Endothelial cell of umbilical vein (primary cell): Measurements from ENCODE around the gene RASGRF2.

Experiments
- EZH2 ChIP-seq: IDR thresholded peaks from 2 replicates; pipeline ENCODE4 v1.6.1; 2012; ENCODE audit warnings: borderline replicate concordance, low read depth, mild to moderate bottlenecking, moderate library complexity, low read length, inconsistent platforms; ENCODE audit not compliant: severe bottlenecking
- GATA2 ChIP-seq: IDR thresholded peaks from 2 replicates; pipeline ENCODE4 v1.7.0; 2011; ENCODE audit warnings: low read depth, mild to moderate bottlenecking, moderate library complexity, mixed read lengths, low read length; ENCODE audit not compliant: insufficient read length, insufficient read depth
- JUN ChIP-seq: IDR thresholded peaks from 2 replicates; pipeline ENCODE4 v1.6.1; 2011; ENCODE audit warnings: borderline replicate concordance, low read depth; ENCODE audit not compliant: insufficient read length, insufficient read depth
- MYC ChIP-seq: IDR thresholded peaks from one replicate; pipeline ENCODE4 v1.6.1; 2011; ENCODE audit warnings: mild to moderate bottlenecking, low read depth, low read length
- POLR2A ChIP-seq: IDR thresholded peaks from 2 replicates; pipeline ENCODE4 v1.6.1; 2012; ENCODE audit warnings: low read depth, mild to moderate bottlenecking, control low read depth, low read length
- POLR2AphosphoS5 ChIP-seq: IDR thresholded peaks from 2 replicates; pipeline ENCODE4 v1.6.1; 2012; ENCODE audit warnings: low read depth, mild to moderate bottlenecking, control low read depth, low read length, moderate library complexity; ENCODE audit not compliant: insufficient read depth
- TF ChIP-seq, protein P1 (sequence below), 2 donors: IDR thresholded peaks; 1 replicate in 1 of 2; 2 replicates in 1 of 2; pipeline ENCODE4 v1.5.1; 2011; ENCODE audit warnings: low read length in 2 of 2, mild to moderate bottlenecking in 2 of 2, moderate library complexity in 2 of 2, control low read depth in 1 of 2, inconsistent platforms in 1 of 2, low read depth in 1 of 2; ENCODE audit not compliant: insufficient read depth in 1 of 2; ENCODE audit errors: extremely low read depth in 1 of 2
- TF ChIP-seq, protein P2 (sequence below): IDR thresholded peaks from 2 replicates; pipeline ENCODE4 v1.6.1; 2011; ENCODE audit not compliant: insufficient read depth, insufficient read length

DNA sequence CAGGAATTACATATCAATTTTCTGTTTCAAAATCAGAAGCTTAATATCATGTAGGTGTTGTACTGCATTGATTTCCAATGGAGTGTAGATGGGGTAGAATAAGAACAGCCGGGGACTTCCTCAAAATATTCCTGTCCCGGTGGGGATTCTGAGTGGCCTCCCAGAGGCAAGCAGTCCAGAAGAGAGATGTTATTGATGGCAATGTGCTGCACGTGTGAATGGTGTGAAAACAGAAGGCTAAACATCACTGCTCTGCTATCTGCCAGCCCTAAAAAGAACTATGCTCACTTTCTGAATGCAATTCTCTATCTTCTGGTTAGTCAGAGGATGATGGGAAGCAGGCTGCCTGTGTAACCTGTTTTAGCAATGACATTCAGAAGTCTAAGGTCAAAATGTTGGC is 181.9 kb downstream of the RASGRF2 start:
- TF ChIP-seq POLR2AphosphoS5 (no peak), EZH2 (no peak), POLR2A (no peak), GATA2 (no peak), MYC (no peak), JUN (no peak)
- TF ChIP-seq, protein P1, sequence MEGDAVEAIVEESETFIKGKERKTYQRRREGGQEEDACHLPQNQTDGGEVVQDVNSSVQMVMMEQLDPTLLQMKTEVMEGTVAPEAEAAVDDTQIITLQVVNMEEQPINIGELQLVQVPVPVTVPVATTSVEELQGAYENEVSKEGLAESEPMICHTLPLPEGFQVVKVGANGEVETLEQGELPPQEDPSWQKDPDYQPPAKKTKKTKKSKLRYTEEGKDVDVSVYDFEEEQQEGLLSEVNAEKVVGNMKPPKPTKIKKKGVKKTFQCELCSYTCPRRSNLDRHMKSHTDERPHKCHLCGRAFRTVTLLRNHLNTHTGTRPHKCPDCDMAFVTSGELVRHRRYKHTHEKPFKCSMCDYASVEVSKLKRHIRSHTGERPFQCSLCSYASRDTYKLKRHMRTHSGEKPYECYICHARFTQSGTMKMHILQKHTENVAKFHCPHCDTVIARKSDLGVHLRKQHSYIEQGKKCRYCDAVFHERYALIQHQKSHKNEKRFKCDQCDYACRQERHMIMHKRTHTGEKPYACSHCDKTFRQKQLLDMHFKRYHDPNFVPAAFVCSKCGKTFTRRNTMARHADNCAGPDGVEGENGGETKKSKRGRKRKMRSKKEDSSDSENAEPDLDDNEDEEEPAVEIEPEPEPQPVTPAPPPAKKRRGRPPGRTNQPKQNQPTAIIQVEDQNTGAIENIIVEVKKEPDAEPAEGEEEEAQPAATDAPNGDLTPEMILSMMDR (IDR thresholded peaks at IDR 0.05; ENCODE audit: extremely low read depth in 1 of 2, insufficient read depth in 1 of 2, low read depth in 1 of 2, low read length in 2 of 2) = no peak
- TF ChIP-seq, protein P2, sequence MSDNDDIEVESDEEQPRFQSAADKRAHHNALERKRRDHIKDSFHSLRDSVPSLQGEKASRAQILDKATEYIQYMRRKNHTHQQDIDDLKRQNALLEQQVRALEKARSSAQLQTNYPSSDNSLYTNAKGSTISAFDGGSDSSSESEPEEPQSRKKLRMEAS = no peak
